Stimulated activated effector memory CD8-positive, alpha-beta T cell treated with anti-CD3 and anti-CD28 coated beads, Interleukin-12 subunit alpha, Interleukin-12 subunit beta, amount 100 ng/mL, for 72 hours (primary cell): Measurements from ENCODE around the gene PGS1.

Experiments used
- ATAC-seq: fragments of 150-1000 bp; cut with Tn5 transposase; 2 replicates; pipeline ENCODE4 v1.10.0; 2021
- DNase-seq, 2 donors: peaks; one replicate each; pipeline ENCODE4 v3.0.0; 2021 to 2022; ENCODE audit warnings: low spot score in 2 of 2
- H3K27ac Mint-ChIP-seq: one replicate; pipeline ENCODE4 v1.8.0; 2022; ENCODE audit warnings: mild to moderate bottlenecking, mixed read lengths
- H3K36me3 Mint-ChIP-seq: one replicate; pipeline ENCODE4 v1.8.0; 2022; ENCODE audit warnings: mild to moderate bottlenecking, mixed read lengths
- H3K4me1 Mint-ChIP-seq: one replicate; pipeline ENCODE4 v1.8.0; 2022; ENCODE audit warnings: mixed read lengths
- H3K4me3 Mint-ChIP-seq: one replicate; pipeline ENCODE4 v1.8.0; 2022; ENCODE audit warnings: mild to moderate bottlenecking, mixed read lengths
- H3K9me3 Mint-ChIP-seq: one replicate; pipeline ENCODE4 v1.8.0; 2022; ENCODE audit warnings: mixed read lengths

PGS1 gene

DNA sequence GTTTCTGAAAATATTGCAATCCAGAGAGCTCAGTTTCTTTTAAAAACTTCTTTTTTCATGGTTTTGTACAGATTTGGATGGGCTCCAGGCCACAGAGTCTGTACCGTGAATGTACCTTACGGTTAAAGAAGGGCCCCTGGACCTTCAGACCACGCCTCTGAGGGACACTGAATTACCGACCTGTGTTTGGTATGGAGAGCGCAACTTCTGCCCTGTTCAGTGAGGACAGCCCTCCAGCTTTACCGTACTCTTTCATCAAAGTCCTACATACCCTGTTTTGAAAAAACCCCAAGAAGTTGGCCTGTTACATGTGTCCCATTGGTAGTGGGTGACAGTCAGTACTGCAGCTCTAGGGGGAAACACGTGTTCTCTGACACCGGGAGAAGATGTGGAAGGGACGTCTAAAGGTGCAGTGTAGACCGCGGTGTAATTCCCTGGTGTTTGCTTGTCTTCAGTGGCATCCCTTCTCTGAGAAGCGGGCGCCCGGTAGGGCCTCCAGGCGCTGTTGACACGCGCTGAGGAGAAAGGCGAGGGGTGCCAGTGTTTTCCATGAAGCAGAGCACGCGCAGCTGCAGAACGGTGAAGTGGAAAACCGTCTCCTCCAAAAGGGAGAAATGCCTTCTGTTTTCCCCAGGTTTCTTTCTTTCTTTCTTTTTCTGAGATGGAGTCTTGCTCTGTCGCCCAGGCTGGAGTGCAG lies 6.2 kb downstream of the PGS1 start:
- peaks cover 90% of the 10 kb centered on the region for H3K36me3 Mint-ChIP-seq
- no peak for ATAC-seq

DNA sequence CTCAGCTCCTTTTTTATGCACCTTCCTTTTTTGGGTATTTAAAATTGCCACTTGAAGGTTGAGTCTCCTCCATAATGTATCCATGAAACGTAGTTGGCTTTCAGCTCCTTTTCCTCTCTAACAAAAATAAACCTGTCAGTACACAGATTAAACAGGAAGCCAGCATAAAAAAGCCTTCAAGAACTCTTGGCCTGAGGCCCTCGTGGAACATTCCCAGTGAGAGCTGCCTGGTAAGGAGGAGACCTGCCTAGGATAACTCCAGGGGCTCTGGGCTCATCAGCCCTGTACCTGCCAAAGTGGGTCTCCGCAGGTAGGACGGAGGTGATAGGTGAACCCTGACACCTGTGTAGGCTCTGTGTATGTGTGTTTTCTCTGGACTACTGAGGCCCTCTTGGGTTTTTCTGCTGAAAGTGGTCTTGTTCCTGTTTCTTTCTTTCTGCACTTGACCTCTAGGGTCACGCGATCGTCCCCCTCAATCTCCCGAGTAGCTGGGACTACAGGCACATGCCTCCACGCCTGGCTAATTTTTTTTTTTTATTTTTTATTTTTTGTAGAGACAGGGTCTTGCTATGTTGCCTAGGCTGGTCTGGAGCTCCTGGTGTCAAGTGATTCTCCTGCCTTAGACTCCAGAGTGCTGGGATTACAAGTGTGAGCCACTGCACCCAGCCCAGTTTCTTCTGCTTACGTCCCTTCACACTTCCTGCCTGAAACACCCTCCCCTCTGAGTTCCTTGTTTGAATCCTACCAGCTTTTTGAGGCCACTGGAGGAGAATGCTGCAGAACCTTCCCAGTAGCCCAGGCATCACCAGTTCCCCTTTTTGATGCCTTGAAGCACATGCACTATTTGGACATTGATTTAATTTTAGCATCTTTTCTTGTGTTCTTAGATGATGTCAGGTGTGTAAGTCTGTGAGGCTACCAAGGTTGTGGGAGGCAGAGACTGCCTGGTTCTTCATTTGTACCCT lies 9.8 kb downstream of the PGS1 start:
- Mint-ChIP-seq H3K4me3 (peak overlapping the region; percentile 23), H3K9me3 (no peaks in the 10 kb centered on the region), H3K4me1 (peaks cover 81% of the 10 kb centered on the region), H3K36me3 (peaks cover 98% of the 10 kb centered on the region), H3K27ac (peak overlapping the region; percentile 96)
- ATAC-seq = no peak
- no peak for DNase-seq

More for the DNA sequence above, 6.2 kb downstream of the PGS1 start:
- Mint-ChIP-seq H3K4me3 (peak overlapping the region; percentile 97), H3K27ac (peak overlapping the region; percentile 96), H3K4me1 (peaks cover 88% of the 10 kb centered on the region), H3K9me3 (no peaks in the 10 kb centered on the region)
- DNase-seq = no peak

GRCh38 chr17:78390241-78391050 lies 12.0 kb downstream of the PGS1 start:
- peaks cover 69% of the 10 kb centered on the region for H3K4me1 Mint-ChIP-seq
- no peaks in the 10 kb centered on the region for H3K9me3 Mint-ChIP-seq
- peak overlapping the region; percentile 80 for H3K27ac Mint-ChIP-seq
- ATAC-seq = peak; percentile 61
- DNase-seq = peak in 1 of 2 donors; percentile 55
- peak overlapping the region; percentile 43 for H3K4me3 Mint-ChIP-seq
- peaks cover 99% of the 10 kb centered on the region for H3K36me3 Mint-ChIP-seq

DNA sequence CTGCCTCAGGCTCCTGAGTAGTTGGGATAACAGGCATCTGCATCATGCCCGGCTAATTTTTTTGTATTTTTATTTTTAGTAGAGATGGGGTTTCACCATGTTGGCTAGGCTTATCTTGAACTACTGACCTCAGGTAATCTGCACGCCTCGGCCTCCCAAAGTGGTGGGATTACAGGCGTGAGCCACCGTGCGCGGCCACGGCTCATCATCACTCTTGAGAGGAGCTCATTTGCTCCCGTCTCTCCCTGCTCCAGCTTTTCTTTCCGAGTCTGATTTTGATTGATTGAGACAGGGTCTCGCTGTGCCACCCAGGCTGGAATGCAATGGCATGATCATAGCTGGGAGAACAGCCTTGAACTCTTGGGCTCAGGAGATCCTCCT lies 12.6 kb downstream of the PGS1 start:
- Mint-ChIP-seq H3K9me3 (no peaks in the 10 kb centered on the region), H3K4me3 (peak overlapping the region; percentile 43), H3K27ac (peak overlapping the region; percentile 80), H3K4me1 (peaks cover 64% of the 10 kb centered on the region), H3K36me3 (peaks cover 99% of the 10 kb centered on the region)
- DNase-seq (no peak), ATAC-seq (no peak)

GRCh38 chr17:78391843-78392242 lies 13.4 kb downstream of the PGS1 start:
- Mint-ChIP-seq H3K27ac (no peak overlapping the region), H3K36me3 (peaks cover 99% of the 10 kb centered on the region), H3K9me3 (no peaks in the 10 kb centered on the region), H3K4me1 (peaks cover 56% of the 10 kb centered on the region), H3K4me3 (no peak overlapping the region)
- ATAC-seq = no peak
- no peak for DNase-seq

DNA sequence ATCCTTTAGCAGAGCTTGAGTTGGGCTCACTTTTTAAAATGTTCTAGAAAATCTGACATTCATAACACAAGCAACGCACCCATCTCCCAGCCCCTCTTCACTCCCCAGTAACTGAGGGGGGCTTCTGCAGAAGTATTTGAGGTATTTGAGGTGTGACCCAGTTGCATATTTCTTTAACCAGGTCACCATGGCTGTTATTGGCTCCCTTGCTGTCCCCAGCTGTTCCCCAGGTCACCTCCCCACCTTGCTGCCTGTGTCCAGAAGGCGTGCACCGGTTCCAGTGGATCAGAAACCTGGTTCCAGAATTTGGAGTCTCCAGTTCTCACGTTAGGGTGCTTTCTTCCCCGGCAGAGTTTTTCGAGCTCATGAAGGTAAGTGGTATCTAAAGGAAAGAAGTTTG lies 13.8 kb downstream of the PGS1 start:
- DNase-seq (no peak), ATAC-seq (no peak)
- H3K36me3 Mint-ChIP-seq = peaks cover 99% of the 10 kb centered on the region
- no peak overlapping the region for H3K4me3 Mint-ChIP-seq
- H3K27ac Mint-ChIP-seq = no peak overlapping the region
- H3K4me1 Mint-ChIP-seq = peaks cover 53% of the 10 kb centered on the region
- no peaks in the 10 kb centered on the region for H3K9me3 Mint-ChIP-seq

DNA sequence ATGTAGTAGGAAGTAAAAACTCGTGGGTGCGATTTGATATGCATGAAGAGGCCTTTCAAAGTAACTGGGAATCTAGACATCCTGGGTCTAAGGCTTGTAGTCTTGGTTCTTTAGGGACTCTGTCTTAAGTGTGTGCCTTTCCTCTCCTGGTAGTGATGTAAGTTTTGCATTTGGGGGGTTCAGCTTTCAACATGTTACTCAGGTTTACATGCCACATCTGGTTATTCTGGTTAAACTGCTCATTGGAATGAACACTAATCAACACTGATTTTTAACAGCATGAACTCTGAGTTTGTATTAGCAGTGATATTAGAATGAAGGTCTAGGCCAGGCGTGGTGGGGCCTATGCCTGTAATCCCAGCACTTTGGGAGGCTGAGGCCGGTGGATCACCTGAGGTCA lies 15.1 kb downstream of the PGS1 start:
- H3K9me3 Mint-ChIP-seq = no peaks in the 10 kb centered on the region
- no peak for DNase-seq

DNA sequence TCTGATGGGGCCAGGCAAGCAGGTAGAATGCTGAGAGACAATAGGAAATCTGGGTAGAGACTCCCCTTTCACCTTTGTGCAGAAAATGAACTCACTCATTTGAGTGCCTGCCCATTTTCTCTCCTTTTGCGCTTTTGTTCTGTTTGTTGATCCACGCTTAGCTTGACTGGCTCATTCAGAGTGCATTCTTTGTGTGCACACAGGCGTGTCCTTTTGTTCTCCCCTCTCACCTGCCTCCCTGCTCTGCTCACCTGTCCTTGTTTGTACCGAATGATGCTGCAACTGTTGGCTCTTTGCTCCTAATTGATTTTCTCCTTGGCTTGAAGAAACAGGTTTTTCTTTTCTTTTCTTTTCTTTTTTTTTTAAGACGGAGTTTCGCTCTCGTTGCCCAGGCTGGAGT lies 15.8 kb downstream of the PGS1 start:
- ATAC-seq = no peak
- no peak for DNase-seq
- peaks cover 46% of the 10 kb centered on the region for H3K4me1 Mint-ChIP-seq
- no peak overlapping the region for H3K4me3 Mint-ChIP-seq
- peaks cover 99% of the 10 kb centered on the region for H3K36me3 Mint-ChIP-seq
- H3K9me3 Mint-ChIP-seq = no peaks in the 10 kb centered on the region
- H3K27ac Mint-ChIP-seq = no peak overlapping the region

More for the DNA sequence above, 15.1 kb downstream of the PGS1 start:
- Mint-ChIP-seq H3K4me1 (peaks cover 51% of the 10 kb centered on the region), H3K36me3 (peaks cover 99% of the 10 kb centered on the region), H3K27ac (peak overlapping the region; percentile 50), H3K4me3 (no peak overlapping the region)
- ATAC-seq = no peak

GRCh38 chr17:78395155-78395554 lies 16.7 kb downstream of the PGS1 start:
- Mint-ChIP-seq H3K27ac (peak overlapping the region; percentile 66), H3K9me3 (no peaks in the 10 kb centered on the region)
- no peak for ATAC-seq

GRCh38 chr17:78396441-78397337 lies 18.2 kb downstream of the PGS1 start:
- Mint-ChIP-seq H3K36me3 (peaks cover 100% of the 10 kb centered on the region), H3K9me3 (no peaks in the 10 kb centered on the region), H3K4me3 (no peak overlapping the region), H3K27ac (peak overlapping the region; percentile 66), H3K4me1 (peaks cover 28% of the 10 kb centered on the region)
- ATAC-seq (no peak), DNase-seq (no peak)

More at GRCh38 chr17:78395155-78395554, 16.7 kb downstream of the PGS1 start:
- Mint-ChIP-seq H3K4me3 (no peak overlapping the region), H3K4me1 (peaks cover 42% of the 10 kb centered on the region), H3K36me3 (peaks cover 100% of the 10 kb centered on the region)
- no peak for DNase-seq

DNA sequence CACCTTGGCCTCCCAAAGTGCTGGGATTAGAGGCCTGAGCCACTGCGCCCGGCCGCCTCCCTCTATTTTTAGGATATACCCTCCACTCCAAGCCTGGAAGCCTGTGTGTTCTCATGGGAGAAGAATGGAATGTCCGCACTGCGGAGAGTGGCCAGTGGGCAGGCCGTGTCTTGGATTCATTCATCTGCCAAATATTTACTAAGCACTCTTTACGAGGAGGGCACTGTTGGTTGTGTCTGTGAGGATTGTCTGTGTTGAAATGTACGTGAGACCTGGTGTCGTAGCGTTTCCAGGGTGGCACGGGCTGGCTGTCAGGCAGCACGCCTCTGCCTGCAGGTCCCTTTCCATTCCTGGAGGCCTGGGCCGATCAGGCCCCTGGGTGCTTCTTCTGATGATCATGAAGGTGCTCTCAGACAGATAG lies 19.2 kb downstream of the PGS1 start:
- Mint-ChIP-seq H3K36me3 (peaks cover 100% of the 10 kb centered on the region), H3K4me1 (peaks cover 22% of the 10 kb centered on the region), H3K9me3 (no peaks in the 10 kb centered on the region), H3K27ac (peak overlapping the region; percentile 43), H3K4me3 (no peak overlapping the region)
- DNase-seq (no peak), ATAC-seq (no peak)

DNA sequence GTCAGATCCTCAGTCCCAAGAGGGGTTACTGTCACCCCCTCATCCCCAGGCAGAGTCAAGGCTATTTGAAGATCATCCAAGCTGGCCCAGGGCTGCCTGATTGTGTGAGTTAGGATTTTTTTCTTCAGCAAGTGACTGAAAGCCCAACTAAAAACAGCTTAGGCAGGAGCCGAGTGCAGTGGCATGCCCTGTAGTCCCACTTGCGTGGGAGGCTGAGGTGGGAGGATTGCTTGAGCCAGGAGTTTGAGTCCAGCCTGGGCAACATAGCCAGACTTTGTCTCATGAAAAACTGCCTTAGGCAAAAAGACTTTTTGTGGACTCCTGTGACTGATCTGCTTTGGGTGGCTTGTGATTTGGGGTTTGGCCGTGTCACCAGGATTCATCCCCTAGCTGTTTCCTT lies 19.9 kb downstream of the PGS1 start:
- DNase-seq (no peak), ATAC-seq (no peak)
- Mint-ChIP-seq H3K4me1 (peaks cover 26% of the 10 kb centered on the region), H3K4me3 (no peak overlapping the region), H3K36me3 (peaks cover 100% of the 10 kb centered on the region), H3K9me3 (no peaks in the 10 kb centered on the region), H3K27ac (peak overlapping the region; percentile 43)

- ATAC-seq (no peak), DNase-seq (no peak)
- H3K4me1 Mint-ChIP-seq = peaks cover 27% of the 10 kb centered on the region
- no peak overlapping the region for H3K4me3 Mint-ChIP-seq
- no peaks in the 10 kb centered on the region for H3K9me3 Mint-ChIP-seq
- peaks cover 100% of the 10 kb centered on the region for H3K36me3 Mint-ChIP-seq
- H3K27ac Mint-ChIP-seq = peak overlapping the region; percentile 43
Measured at GRCh38 chr17:78399028-78399692, 20.7 kb downstream of the PGS1 start.

- DNase-seq (no peak), ATAC-seq (no peak)
- Mint-ChIP-seq H3K36me3 (peaks cover 100% of the 10 kb centered on the region), H3K4me3 (no peak overlapping the region), H3K27ac (no peak overlapping the region), H3K9me3 (no peaks in the 10 kb centered on the region), H3K4me1 (peaks cover 27% of the 10 kb centered on the region)
Measured at GRCh38 chr17:78399693-78400144, 21.3 kb downstream of the PGS1 start.
